GM19455 (cell line): ENCODE results near the gene ANKRD17.
"Not testable (repeated sequence)": the region's sequence is repeated elsewhere in the genome, so short reads cannot be mapped to it uniquely, and the experiment has no call there.

ENCODE experiments used
- ATAC-seq: cut with Tn5 transposase; IDR thresholded peaks from one replicate; pipeline ENCODE4 v1.9.1; 2021; ENCODE audit not compliant: unreplicated experiment

The ANKRD17 gene, protein sequence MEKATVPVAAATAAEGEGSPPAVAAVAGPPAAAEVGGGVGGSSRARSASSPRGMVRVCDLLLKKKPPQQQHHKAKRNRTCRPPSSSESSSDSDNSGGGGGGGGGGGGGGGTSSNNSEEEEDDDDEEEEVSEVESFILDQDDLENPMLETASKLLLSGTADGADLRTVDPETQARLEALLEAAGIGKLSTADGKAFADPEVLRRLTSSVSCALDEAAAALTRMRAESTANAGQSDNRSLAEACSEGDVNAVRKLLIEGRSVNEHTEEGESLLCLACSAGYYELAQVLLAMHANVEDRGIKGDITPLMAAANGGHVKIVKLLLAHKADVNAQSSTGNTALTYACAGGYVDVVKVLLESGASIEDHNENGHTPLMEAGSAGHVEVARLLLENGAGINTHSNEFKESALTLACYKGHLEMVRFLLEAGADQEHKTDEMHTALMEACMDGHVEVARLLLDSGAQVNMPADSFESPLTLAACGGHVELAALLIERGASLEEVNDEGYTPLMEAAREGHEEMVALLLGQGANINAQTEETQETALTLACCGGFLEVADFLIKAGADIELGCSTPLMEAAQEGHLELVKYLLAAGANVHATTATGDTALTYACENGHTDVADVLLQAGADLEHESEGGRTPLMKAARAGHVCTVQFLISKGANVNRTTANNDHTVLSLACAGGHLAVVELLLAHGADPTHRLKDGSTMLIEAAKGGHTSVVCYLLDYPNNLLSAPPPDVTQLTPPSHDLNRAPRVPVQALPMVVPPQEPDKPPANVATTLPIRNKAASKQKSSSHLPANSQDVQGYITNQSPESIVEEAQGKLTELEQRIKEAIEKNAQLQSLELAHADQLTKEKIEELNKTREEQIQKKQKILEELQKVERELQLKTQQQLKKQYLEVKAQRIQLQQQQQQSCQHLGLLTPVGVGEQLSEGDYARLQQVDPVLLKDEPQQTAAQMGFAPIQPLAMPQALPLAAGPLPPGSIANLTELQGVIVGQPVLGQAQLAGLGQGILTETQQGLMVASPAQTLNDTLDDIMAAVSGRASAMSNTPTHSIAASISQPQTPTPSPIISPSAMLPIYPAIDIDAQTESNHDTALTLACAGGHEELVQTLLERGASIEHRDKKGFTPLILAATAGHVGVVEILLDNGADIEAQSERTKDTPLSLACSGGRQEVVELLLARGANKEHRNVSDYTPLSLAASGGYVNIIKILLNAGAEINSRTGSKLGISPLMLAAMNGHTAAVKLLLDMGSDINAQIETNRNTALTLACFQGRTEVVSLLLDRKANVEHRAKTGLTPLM (N-terminal part only)

DNA sequence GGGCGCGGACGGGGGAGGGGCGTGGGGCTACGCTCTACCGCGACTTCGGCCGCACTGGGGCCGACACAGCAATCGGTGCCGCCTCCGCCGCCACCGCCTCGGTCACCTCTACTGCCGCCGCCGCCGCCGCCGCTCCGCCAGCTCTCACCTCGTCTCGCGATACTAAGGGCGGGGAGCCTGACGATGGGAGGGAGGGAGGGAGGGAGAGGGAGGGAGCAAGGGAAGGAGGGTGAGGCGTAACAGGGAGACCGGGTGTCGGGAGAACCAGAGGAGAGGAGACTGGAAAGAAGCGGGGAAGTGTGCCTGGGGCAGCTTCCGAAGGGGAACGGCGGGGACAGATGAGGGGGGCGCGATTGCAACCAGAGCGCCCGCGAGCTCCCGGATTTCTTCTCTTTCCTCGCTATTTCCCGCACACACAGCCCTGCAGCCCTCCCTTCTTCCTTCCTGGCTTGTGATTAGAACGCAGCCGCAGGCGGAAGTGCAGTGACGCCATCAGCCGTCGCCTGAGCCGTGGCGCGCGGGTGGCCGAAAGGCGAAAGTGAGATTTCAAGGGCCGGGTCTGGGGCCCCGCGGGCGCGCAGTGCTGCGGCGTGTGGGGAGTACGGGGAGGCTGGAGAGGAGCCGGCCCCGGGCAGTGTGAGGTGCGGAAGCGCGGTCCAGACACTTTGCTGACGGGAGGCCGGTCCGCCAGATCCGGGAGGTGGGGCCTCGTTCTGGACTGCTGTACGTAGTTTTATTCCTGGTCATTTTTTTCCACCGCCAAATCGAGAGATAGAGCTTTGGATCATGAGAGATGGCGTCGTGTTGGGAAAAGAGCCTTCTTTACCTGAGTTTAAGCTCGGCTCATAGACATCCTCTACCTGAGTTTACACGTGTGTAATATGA lies at the start of gene ANKRD17:
Gene ANKRD17 (minus strand): TSS at position 113 of the 885 bp plus-strand sequence. CDS start 130 bp downstream, outside the sequence.
- peak; percentile 86 for ATAC-seq

DNA sequence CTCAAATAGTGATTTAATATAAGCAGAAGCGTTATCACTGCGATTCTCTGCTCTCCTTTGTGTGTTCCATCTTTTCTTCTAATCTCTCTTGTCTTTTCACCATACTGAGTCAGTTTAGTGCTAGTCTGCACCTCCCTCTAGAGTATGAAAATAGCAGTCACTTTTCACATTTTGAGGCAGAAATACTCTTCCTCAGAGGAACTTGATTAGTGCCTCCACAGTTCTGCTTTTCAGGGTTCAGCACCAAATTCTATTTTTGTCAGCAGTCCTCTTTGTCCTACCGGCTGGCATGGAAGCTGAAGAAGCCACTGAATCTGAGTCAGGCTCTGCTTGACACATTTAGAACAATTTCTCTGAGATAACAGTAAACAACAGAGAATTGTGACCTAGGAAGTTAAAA lies 49.7 kb upstream of the ANKRD17 start:
- ATAC-seq, result no peak

DNA sequence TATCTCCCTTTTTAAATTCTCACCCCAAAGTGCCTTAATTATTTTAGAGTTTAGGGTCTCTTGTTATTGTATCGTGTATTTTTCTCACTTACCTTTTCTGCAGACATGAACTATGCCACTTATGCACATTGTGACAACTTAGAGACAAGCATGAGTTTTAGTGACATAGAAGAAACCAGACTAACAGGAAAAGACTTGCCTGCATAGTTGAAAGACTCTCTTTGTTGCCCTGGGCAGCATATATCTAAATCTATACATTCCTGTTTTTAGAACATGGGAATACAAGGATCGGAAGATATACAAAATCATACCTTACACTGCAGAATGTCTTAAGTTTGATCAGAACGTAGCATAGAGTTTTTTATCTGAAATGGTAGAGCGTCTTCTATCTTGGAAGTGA lies 45.1 kb upstream of the ANKRD17 start:
- ATAC-seq, result no peak

DNA sequence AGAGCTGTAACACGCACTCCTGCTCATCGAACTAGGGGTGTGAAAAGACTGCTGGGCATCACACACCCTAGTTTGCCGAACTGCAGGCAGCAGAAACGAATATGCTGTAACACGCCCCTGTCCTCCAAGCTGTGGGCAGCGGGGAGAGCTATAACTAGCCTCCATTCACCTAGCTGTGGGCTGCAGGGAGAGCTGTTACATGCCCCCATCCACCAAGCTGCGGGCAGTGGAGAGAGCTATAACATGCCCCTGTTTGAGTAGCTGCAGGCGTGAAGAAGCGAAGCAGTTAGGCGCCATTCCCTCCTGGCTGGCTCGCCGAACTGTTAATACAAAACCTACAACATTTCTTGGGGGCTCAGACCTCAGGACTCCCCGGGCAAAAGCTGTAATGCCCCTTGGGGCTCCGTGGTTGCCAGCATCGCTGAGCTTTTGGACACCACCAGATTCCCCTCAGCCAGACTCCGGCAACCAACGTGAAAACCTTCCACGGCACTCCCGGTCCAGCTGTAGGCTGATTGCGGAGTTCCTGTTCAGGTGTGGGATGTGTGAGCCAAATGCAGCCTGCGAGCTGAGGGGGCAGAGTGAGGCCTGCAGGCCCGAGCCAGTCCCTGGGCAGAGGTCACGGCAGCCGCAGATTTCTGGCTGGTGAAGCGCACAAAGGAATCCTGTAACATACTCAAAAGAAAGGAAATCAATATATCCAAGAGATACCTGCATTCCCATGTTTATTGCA lies 41.1 kb upstream of the ANKRD17 start:
- no peak for ATAC-seq

DNA sequence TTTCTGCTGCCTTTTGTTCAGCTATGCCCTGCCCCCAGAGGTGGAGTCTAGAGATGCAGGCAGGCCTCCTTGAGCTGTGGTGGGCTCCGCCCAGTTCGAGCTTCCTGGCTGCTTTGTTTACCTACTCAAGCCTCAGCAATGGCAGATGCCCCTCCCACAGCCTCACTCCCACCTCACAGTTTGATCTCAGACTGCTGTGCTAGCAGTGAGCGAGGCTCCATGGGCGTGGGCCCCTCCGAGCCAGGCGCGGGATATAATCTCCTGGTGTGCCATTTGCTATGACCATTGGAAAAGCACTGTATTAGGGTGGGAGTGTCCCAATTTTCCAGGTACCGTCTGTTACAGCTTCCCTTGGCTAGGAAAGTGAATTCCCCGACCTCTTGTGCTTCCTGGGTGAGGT lies 34.1 kb upstream of the ANKRD17 start:
- not testable (repeated sequence) for ATAC-seq

DNA sequence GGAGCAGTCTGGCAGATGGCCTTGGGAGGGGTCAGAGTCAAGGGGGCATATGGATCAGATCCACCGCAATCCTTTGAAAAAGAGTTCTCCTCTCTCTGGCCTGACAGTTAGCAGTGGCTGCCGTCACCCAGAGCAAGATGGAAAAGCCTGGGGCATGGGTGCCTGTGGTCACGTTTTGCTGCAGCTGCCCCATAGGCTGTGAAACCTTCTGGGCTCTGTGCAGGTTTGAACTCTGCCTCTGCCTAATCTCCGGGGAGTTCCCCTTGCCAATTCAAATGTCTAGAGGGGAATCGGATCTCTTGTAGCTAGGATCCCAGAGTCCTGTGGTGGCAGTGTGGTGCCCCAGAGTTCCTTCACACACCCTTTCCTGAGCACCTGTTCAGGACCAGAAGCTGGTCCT lies 23.4 kb upstream of the ANKRD17 start:
- ATAC-seq, result no peak

DNA sequence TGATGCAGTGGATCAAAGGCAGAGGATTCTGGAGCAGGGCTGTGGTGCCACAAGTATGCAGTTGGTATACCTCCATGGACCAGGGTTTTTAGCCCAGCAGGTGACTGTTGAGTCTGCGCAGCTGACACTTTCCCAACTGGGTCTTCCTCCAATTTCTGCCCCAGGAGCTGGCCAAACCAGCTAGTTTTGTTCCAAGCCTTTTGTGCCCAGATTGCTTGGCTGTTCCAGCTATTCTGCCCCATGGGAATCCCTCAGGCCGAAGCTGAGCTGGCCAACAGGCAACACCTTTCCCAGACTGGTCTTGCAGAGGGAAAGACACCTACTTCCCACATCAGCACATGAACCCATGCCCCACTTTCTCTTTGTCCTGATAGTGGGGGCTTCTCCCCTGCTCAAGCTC lies 22.8 kb upstream of the ANKRD17 start:
- ATAC-seq, result no peak

DNA sequence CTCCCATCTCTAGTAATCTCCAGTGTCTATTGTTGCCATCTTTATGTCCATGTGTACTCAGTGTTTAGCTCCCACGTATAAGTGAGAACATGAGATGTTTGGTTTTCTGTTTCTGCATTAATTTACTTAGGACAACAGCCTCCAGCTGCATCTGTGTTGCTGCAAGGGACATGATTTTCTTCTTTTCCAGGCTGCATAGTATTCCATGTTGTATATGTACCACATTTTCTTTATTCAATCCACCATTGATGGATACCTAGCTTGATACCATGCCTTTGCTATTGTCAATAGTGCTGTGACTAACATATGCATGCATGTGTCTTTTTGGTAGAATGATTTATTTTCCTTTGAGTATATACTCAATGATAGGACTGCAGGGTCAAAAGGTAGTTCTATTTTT lies 18.6 kb upstream of the ANKRD17 start:
- ATAC-seq, result no peak

DNA sequence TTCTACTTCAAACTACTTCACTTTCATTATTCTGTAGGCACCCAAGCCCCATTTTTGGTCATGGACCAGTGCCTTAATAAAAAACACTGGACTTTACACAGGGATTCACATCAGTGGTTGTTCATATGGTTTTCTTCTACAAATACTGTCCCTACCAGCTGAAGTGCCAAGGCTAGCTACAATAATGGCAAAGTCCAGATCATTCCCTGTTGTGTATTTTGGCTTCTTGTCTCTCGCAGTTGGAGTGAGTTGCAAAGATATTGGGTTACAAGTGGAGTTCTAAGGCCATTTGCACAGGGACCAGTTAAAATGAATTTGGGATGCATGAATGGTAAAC lies 16.7 kb upstream of the ANKRD17 start:
- ATAC-seq, result no peak

DNA sequence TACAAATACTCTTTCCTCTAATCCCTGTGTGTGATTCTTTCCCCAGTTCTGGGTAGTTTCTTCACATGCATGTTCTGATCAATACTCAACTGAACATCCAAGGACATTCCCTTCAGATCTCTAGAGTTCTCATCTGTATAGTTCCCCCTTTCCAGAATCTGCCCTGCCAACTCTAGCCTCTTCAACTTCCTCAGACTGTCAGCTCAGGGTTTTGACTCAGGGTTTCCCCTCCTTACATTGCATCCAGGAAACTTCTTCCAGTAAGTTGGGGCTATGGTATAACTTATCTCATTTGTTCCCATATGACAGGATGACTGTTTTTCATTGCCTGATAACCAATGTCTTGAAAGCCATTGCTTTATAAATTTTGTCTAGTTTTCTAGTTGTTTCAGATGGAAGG lies 14.2 kb upstream of the ANKRD17 start:
- ATAC-seq, result no peak

DNA sequence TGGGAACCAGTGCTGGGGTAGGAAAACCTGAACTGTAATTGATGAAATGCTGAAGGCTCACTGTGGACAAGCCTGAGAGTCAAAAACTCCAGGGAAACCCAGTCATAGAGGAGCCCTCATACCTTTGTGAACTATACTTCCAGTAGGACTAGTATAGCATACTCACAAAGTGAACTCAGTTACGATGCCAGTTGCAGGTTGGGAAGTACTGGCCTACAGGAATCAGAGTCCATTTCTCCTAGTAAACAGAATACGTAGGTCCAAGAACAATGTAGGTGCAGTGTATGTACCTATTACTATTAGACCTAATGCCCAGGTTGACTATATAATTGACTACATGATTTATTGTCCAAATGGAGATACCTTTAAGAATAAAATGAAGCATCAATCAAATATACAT lies 8.5 kb upstream of the ANKRD17 start:
- ATAC-seq, result no peak

DNA sequence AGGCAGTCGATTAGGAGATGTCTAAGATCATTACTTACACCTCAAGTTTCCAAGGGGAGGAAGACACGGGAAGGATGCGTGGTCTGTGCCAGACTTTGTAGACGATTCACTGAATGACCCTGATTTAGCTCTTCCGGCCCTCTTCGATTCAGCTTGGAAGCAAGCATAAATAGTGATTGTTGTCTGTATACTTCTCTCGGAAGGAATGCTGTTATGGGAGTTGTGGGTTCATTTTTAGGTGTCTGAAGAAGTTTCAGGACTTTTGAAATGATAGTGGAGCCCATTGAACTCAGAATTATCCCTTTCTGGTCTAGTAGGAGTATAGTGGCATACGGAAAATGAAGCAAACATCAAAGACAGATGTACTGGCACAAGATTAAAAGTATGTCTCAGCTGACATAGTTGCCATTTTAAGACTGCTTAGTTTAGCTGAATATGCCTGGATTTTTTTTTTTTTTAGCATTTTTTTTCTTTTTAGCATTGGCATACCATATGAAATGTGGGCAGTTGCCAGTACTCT lies 1.0 kb upstream of the ANKRD17 start:
- ATAC-seq, result peak; percentile 8

DNA sequence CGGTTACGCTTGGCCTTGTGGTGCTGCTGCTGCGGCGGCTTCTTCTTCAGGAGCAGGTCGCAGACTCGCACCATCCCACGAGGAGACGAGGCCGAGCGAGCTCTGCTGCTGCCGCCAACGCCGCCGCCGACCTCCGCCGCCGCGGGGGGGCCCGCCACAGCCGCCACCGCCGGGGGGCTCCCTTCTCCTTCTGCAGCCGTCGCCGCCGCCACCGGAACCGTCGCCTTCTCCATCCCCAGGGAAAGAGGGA lies 237 bp downstream of the ANKRD17 start:
- peak; percentile 37 for ATAC-seq

DNA sequence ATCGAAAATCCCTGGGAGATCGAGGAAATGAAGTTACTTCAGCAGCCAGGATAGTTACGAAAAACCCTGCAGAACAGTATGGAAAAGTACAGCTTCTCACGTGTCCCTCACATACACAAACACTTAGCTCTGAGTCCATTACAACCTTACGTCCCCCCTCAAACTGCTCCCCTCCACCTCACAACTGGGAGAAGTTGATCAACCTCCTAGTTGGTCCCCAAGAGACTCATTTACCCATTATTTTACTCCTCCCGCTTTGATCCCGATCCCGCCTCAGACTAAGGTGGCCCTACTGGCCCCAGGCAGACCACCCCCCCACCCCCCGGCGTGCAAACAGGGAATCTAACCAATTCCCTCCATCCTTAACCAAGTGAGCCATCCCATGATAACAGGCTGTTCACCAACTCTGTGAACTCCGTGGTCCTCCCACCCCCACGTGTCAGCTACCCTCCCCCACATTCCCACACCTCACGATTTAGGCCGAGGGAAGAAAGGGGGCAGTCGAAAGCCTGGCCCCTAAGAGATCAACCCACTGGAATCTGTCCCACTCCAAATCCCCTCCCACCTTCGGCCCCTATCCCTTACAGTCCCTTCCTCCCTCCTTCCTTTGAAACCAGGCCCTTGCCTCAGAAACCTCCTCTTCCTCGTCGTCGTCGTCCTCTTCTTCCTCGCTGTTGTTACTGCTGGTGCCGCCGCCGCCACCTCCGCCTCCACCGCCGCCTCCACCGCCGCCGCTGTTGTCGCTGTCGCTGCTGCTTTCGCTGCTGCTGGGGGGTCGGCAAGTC lies 755 bp downstream of the ANKRD17 start:
- peak; percentile 18 for ATAC-seq

DNA sequence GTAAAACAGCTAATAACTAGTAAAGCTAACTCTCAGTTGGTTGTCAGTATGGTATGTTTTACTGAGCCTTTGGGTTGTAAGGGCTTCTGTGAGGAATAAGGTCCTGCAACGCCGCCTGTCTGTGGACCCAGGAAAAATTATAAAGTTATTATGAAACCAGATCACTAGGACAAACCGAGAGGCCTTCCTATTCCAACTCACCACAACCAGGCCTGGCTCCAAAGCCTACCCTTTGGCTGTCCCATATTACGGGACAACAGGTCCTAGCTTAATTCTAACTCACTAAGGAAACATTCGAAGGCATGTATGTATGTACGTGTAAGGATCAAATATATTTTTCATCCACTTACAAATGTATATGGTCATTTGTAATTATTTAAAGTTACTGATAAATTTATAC lies 1.4 kb downstream of the ANKRD17 start:
- ATAC-seq, result no peak

DNA sequence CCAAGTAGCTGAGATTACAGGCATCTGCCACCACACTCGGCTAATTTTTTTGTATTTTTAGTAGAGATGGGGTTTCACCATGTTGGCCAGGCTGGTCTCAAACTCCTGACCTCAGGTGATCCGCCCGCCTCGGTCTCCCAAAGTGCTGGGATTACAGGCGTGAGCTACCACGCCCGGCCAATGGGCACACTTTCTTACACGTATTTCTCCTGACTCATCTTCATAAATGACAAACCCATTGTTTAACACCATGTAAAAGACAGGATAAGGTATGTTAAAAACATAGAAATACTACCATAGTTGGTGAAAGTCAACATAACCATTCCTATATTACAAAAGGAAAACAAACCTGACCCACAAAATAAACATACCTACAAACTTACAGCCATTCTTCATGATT lies 2.8 kb downstream of the ANKRD17 start:
- ATAC-seq, result not testable (repeated sequence)

DNA sequence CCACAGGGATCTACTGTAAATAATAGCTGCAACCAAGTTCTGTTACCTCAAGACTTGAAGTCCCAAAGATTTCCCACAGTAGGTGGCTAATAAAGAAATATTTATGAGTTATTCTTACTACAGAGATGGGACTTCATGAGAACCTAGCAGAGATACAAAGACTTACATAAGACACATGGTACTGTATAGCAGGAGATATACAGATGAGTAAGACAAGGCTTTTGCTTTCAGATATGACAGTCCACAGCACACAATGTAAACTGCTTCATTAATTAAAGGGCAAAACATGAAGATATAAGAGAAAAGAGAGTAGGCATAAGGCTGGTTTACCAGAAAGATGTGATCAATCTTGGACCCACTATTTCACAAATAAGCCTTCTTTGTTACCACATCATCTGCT lies 6.6 kb downstream of the ANKRD17 start:
- ATAC-seq, result no peak

DNA sequence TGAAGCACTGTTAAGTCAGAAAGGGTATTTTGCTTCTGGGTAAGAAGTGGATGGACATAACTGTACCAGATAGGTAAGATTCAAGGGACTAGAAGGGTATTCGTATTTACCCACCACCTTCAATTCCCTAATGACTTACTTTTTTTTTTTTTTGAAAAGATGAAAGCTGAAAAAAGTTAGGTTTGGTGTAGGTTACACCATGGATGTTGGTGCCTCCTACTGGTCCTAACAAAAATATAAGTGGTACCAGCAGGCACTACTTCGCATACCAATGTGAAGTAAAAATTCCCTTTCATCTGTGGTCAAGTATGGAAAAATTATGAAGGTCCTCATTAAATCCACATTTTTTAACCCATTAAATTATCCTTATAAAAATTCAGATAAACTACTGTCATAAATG lies 7.2 kb downstream of the ANKRD17 start:
- no peak for ATAC-seq

DNA sequence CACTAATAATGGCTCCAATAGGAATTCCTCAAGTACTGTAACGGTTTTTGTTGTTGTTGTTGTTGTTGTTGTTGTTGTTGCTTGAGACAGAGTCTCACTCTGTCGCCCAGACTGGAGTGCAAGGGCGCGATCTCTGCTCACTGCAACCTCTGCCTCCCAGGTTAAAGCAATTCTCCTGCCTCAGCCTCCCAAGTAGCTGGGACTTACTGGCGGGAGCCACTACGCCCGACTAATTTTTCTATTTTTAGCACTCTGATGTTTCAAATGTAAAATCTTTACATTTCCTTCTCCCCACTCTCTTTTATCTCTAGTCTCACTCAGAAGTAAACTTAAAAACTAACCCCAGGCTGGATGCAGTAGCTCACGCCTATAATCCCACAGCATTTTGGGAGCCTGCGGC lies 8.0 kb downstream of the ANKRD17 start:
- ATAC-seq, result no peak
